Activated CD4-positive, CD25-positive, alpha-beta regulatory T cell treated with anti-CD3 and anti-CD28 coated beads, Interleukin-2, amount 50 U/mL, for 72 hours (primary cell): ENCODE data around the gene LIMK1.
"Not testable (repeated sequence)": the region's sequence is repeated elsewhere in the genome, so short reads cannot be mapped to it uniquely, and the experiment has no call there.

ENCODE experiments used
- DNase-seq: peaks from one replicate; pipeline ENCODE4 v3.0.0; 2021

The LIMK1 gene

GRCh38 chr7:74129887-74130286, 46.3 kb downstream of the LIMK1 start:
- no peak for DNase-seq

- DNase-seq = no peak
Measured at GRCh38 chr7:74130518-74130917, 46.9 kb downstream of the LIMK1 start.

GRCh38 chr7:74134117-74134620, 50.6 kb downstream of the LIMK1 start:
- no peak for DNase-seq

- peak; percentile 37 for DNase-seq
Measured at GRCh38 chr7:74138334-74138867, 54.8 kb downstream of the LIMK1 start.

GRCh38 chr7:74138945-74139843, 55.6 kb downstream of the LIMK1 start:
- DNase-seq = no peak

- DNase-seq = no peak
Measured at GRCh38 chr7:74141705-74142104, 58.1 kb downstream of the LIMK1 start.

- DNase-seq = no peak
Measured at GRCh38 chr7:74143383-74143782, 59.8 kb downstream of the LIMK1 start.

- no peak for DNase-seq
Measured at GRCh38 chr7:74148491-74148890, 64.9 kb downstream of the LIMK1 start.

- DNase-seq = no peak
Measured at GRCh38 chr7:74149071-74149470, 65.5 kb downstream of the LIMK1 start.

- no peak for DNase-seq
Measured at GRCh38 chr7:74149603-74150002, 66.0 kb downstream of the LIMK1 start.

GRCh38 chr7:74153736-74154135, 70.1 kb downstream of the LIMK1 start:
- no peak for DNase-seq

GRCh38 chr7:74155810-74156395, 72.3 kb downstream of the LIMK1 start:
- no peak for DNase-seq

- DNase-seq = no peak
Measured at GRCh38 chr7:74157605-74158004, 74.0 kb downstream of the LIMK1 start.

- no peak for DNase-seq
Measured at GRCh38 chr7:74164985-74165456, 81.4 kb downstream of the LIMK1 start.

- DNase-seq = no peak
Measured at GRCh38 chr7:74165867-74166593, 82.4 kb downstream of the LIMK1 start.

GRCh38 chr7:74167324-74167723, 83.7 kb downstream of the LIMK1 start:
- not testable (repeated sequence) for DNase-seq
